Pancreas (tissue), 10 donors: ENCODE data around the gene STARD4. TPM values are rescaled to one million over a fixed set of nuclear protein-coding genes. Genes with fewer than 3 reads are reported as not detected.

ENCODE experiments used
- ATAC-seq, 4 donors: fragments of 200-7000 bp; cut with Tn5 transposase; one replicate each; pipeline versions ENCODE4 v1.8.0 to v1.9.1; 2020; ENCODE audit warnings: mild to moderate bottlenecking in 4 of 4, moderate library complexity in 4 of 4
- DNase-seq, 6 donors: peaks; one replicate each; pipeline ENCODE4 v3.0.0-alpha.2; 2020
- FAIRE-seq: peaks from 2 replicates; lab custom pipeline; 2012; peaks lifted over from hg19 to GRCh38; lab: Jason Lieb, UNC
- H3K27ac ChIP-seq, 4 donors: fragments of 200-600 bp; sonication (generic); 1 replicate in 3 of 4; 2 replicates in 1 of 4; pipeline versions ENCODE4 v1.5.0 to v1.8.0; 2020
- H3K27me3 ChIP-seq, 4 donors: fragments of 200-600 bp; one replicate each; pipeline ENCODE4 v1.8.0; 2021
- H3K36me3 ChIP-seq, 3 donors: fragments of 200-600 bp; sonication (generic) in 1 of 3; one replicate each; pipeline versions ENCODE4 v1.5.0 to v1.8.0; 2020 to 2021
- H3K4me1 ChIP-seq, 3 donors: fragments of 200-600 bp; one replicate each; pipeline ENCODE4 v1.8.0; 2021
- H3K4me3 ChIP-seq, 4 donors: fragments of 200-600 bp; sonication (generic) in 2 of 4; one replicate each; pipeline versions ENCODE4 v1.5.0 to v1.8.0; 2020 to 2021
- H3K9me3 ChIP-seq, 4 donors: fragments of 200-600 bp; one replicate each; pipeline ENCODE4 v1.8.0; 2021
- WGBS, 2 donors: extraction: QIAGEN DNeasy Blood & Tissue Kit; methylation state at CpG; one replicate each; pipeline ENCODE4 v1.1.7; 2013; 5-methylcytosine and 5-hydroxymethylcytosine counted together
- intact Hi-C, 3 donors: fragments of 100-400 bp; cut with DNase I; formaldehyde crosslinking; loops; one replicate each; pipeline versions ENCODE4 v1.11.1 to v1.14.2; 2022
- polyA plus RNA-seq, 2 donors: library from polyadenylated mRNA; stranded (reverse); fragments of 200-250 nt; gene quantifications; one replicate each; pipeline ENCODE4 v1.2.3, GENCODE V29; 2013
- total RNA-seq, 6 donors: library from RNA; stranded (reverse); fragmentation: NEBNext Ultra II Directional in 4 of 6; extraction: Animal tissue kit (Norgen Biotek cat#: 25700) in 4 of 6; gene quantifications; one replicate each; pipeline versions ENCODE4 v1.2.1 to v1.2.4, GENCODE V29; 2021 to 2023
- TF ChIP-seq, protein P1 (sequence below), 4 donors: fragments of 200-600 bp; sonication (generic) in 3 of 4; IDR thresholded peaks; one replicate each; pipeline versions ENCODE4 v1.5.0 to v1.8.0; 2021; ENCODE audit warnings: antibody characterized with exemption in 4 of 4
- donor health status: healthy with polysubstance abuse.
- donor health status: DM: no; HTN: no; CAD: no; lungs with moderate emphysema.
- donor health status: DM: no; HTN: no; CAD: no.
- donor health status: control.
- donor health status: control.
- donor health status: Bipolar disorder and iron deficiency.
- donor health status: DM: yes; HTN: yes; CAD: no.
- donor health status: DM: no; HTN: no; CAD: no.
- donor health status: DM: no; HTN: no; CAD: no.
- donor health status: DM: yes; HTN: yes; CAD: no.

Gene STARD4
- total and polyA plus RNA-seq, 8 donors, result 1.4 to 7.1 (median 3.3) TPM

- no peak for FAIRE-seq
- WGBS, 2 donors, result 81 to 98% methylated on average over 1 of the region's 1 CpG
- Histone ChIP-seq H3K36me3 (no peaks in the 10 kb centered on the region), H3K4me1 (no peaks in the 10 kb centered on the region), H3K27ac (no peak overlapping the region), H3K9me3 (no peaks in the 10 kb centered on the region), H3K4me3 (no peak overlapping the region), H3K27me3 (no peaks in the 10 kb centered on the region)
- TF ChIP-seq, protein P1, sequence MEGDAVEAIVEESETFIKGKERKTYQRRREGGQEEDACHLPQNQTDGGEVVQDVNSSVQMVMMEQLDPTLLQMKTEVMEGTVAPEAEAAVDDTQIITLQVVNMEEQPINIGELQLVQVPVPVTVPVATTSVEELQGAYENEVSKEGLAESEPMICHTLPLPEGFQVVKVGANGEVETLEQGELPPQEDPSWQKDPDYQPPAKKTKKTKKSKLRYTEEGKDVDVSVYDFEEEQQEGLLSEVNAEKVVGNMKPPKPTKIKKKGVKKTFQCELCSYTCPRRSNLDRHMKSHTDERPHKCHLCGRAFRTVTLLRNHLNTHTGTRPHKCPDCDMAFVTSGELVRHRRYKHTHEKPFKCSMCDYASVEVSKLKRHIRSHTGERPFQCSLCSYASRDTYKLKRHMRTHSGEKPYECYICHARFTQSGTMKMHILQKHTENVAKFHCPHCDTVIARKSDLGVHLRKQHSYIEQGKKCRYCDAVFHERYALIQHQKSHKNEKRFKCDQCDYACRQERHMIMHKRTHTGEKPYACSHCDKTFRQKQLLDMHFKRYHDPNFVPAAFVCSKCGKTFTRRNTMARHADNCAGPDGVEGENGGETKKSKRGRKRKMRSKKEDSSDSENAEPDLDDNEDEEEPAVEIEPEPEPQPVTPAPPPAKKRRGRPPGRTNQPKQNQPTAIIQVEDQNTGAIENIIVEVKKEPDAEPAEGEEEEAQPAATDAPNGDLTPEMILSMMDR (IDR thresholded peaks at IDR 0.05), result no peak
- no peak for ATAC-seq
- no peak for DNase-seq
- intact Hi-C loops, result no loop called here
These were observed 14.0 kb downstream of the STARD4 start for GRCh38 chr5:111498346-111498745.

DNA sequence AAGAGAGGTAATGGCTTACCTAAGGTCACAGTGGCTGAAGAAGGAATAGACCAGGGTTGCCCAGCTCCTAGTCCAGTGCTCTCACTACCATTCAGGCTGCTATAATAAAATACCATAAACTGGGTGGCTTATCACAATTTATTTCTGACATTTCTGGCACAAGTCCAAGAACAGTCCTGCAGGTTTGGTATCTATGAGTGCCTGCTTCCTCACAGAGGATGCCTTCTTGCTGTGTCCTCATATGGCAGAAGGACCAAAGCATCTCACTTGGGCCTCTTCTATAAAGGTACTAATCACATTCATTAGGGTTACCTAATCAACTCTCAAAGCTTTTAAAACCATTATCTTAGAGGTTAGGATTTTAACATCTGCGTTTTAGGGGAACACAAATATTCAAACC is 17.2 kb downstream of the STARD4 start:
- Histone ChIP-seq H3K4me3 (no peak overlapping the region), H3K27ac (no peak overlapping the region), H3K9me3 (no peaks in the 10 kb centered on the region), H3K27me3 (no peaks in the 10 kb centered on the region), H3K4me1 (no peaks in the 10 kb centered on the region), H3K36me3 (no peaks in the 10 kb centered on the region)
- 92 to 97% methylated on average over 1 of the region's 1 CpG for WGBS, 2 donors
- intact Hi-C loops, result no loop called here
- FAIRE-seq (no peak), ATAC-seq (no peak), DNase-seq (no peak)
- TF ChIP-seq, protein P1 (IDR thresholded peaks at IDR 0.05), result no peak

DNA sequence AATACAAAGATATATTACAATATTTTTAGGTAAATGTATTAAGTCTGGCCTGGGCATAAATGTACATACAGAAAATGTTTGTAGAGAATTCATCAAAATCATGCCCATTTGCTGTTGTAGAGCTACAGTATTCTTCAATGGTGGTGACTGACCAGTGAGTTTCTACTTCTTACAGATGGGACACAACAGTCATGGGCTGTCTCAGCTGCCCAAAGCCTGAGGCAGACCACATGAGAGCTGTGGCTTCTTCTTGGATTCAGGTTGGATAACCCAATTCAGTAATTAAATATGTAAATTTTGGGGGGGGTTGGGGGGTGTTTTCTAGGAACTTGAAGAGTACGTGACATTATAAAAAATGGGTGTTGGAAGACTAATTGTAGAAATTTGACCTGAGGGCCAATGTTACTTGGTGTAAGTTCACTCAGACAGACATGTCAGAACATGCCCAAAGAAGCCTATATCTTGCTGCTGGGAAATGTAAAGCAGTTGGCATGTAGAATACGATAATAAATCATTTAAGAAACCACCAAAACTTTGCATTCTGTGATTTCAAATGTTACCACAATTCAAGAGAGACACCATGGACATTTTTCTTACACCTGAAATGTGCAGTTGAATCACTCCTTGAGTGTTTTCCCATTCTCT is 17.9 kb downstream of the STARD4 start:
- H3K27ac ChIP-seq, result no peak overlapping the region
- ATAC-seq (no peak), FAIRE-seq (no peak), DNase-seq (no peak)
- no peaks in the 10 kb centered on the region for H3K36me3 ChIP-seq
- H3K27me3 ChIP-seq, result no peaks in the 10 kb centered on the region
- no peaks in the 10 kb centered on the region for H3K4me1 ChIP-seq
- H3K4me3 ChIP-seq, result no peak overlapping the region
- no peaks in the 10 kb centered on the region for H3K9me3 ChIP-seq
- TF ChIP-seq, protein P1 (IDR thresholded peaks at IDR 0.05), result no peak
- 93 to 98% methylated on average over 2 of the region's 2 CpGs for WGBS, 2 donors
- intact Hi-C loops, result no loop called here

DNA sequence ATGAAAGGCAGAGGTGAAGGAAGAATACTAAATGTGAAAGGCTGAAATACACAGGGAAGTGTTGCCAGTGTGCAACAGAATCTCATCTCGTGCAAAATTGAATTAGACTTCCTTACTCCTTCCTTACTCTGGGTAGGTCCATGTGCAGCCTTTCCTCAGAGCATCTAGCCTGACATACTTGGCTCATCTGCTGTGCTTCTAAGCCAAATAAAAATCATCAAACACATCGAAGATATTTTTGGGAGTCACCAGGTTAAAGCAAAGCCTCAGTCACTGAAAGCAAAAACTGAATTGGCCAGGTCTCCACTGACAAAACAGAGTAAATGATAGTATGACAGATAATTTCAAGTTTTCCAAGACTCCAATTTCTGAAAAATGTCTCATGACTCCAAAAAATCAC is 19.3 kb downstream of the STARD4 start:
- Histone ChIP-seq H3K27me3 (no peaks in the 10 kb centered on the region), H3K27ac (no peak overlapping the region), H3K9me3 (no peaks in the 10 kb centered on the region), H3K4me3 (no peak overlapping the region), H3K36me3 (no peaks in the 10 kb centered on the region), H3K4me1 (no peaks in the 10 kb centered on the region)
- 74 to 96% methylated on average over 2 of the region's 2 CpGs for WGBS, 2 donors
- FAIRE-seq (no peak), ATAC-seq (no peak), DNase-seq (no peak)
- TF ChIP-seq, protein P1 (IDR thresholded peaks at IDR 0.05), result no peak
- intact Hi-C loops, result no loop called here

GRCh38 chr5:111488353-111488752 is 24.0 kb downstream of the STARD4 start:
- ATAC-seq, result no peak
- intact Hi-C loops, result no loop called here
- H3K4me1 ChIP-seq, result no peaks in the 10 kb centered on the region
- no peak overlapping the region for H3K27ac ChIP-seq
- no peak for DNase-seq
- TF ChIP-seq, protein P1 (IDR thresholded peaks at IDR 0.05), result no peak
- no peaks in the 10 kb centered on the region for H3K36me3 ChIP-seq
- H3K9me3 ChIP-seq, result no peaks in the 10 kb centered on the region
- FAIRE-seq, result no peak
- no peaks in the 10 kb centered on the region for H3K27me3 ChIP-seq
- no peak overlapping the region for H3K4me3 ChIP-seq
